ENCODE data around the gene SRP72. TPM values are rescaled to one million over a fixed set of nuclear protein-coding genes. Genes with fewer than 3 reads are reported as not detected.

The SRP72 gene
- 79.0 and 140 TPM in 2 replicates for total RNA-seq

GRCh38 chr4:56467284-56468096 lies at the start of gene SRP72:
Gene SRP72 (plus strand): TSS chr4:56467617. CDS start chr4:56467636, 19 bp downstream.

GRCh38 chr4:56435140-56435926 lies 32.1 kb upstream of the SRP72 start, which contains the start of gene PPAT:
Gene PPAT (minus strand): TSS chr4:56435615. CDS start chr4:56435477, 138 bp downstream.

GRCh38 chr4:56505269-56506130 lies 38.1 kb downstream of the SRP72 start, which contains the start of gene ARL9:
Gene ARL9 (plus strand): TSS chr4:56505791. CDS start chr4:56505863, 72 bp downstream.

Other genes with a start within 250 kb of the SRP72 start
- 9.5 and 10.5 TPM in 2 replicates for gene AASDH, start 80.1 kb upstream of the SRP72 start, total RNA-seq
- 15.0 and 23.0 TPM in 2 replicates for gene PPAT, start 32.0 kb upstream of the SRP72 start, total RNA-seq
- 40.5 and 76.5 TPM in 2 replicates for gene PAICS, start 31.4 kb upstream of the SRP72 start, total RNA-seq
- gene ARL9, start 38.2 kb downstream of the SRP72 start, total RNA-seq: 0.19 and 0.33 TPM in 2 replicates
- 10.5 and 20.6 TPM in 2 replicates for gene HOPX, start 213.7 kb downstream of the SRP72 start, total RNA-seq

Measured in vein endothelial cell (primary cell).